ENCODE measurements around the gene BMPR1A. TPM values are rescaled to one million over a fixed set of nuclear protein-coding genes. Genes with fewer than 3 reads are reported as not detected.

Gene BMPR1A
- polyA plus RNA-seq, 3 donors = 0.25 to 0.67 (median 0.61) TPM

DNA sequence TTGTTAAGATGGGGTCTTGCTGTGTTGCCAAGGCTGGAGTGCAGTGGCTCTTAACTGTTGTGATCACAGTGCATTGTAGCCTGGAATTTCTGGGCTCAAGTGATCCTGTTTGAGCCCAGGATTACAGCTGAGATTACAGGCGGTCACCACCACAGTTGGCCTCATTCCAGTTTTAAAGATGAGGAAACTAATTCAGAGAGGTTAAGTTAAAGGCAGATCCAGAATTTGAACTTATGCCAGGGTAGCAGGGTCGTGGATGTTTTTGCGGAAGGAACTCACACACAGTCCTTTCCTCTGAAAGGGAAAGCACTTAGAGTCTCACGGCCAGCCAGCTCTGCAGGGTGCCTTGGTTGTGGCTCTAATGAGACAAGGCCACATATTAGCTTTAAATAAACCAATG, 116.3 kb downstream of the BMPR1A start:
- Mint-ChIP-seq H3K4me1 (peaks cover 17% of the 10 kb centered on the region), H3K27me3 (ENCODE audit: low read depth in 3 of 3) (peaks cover 6 to 15% (median 12%) of the 10 kb centered on the region in 3 donors), H3K27ac (peak overlapping the region in 6 of 7 donors; percentile 21 to 93 (median 66)), H3K4me3 (peak overlapping the region in 1 of 2 donors; percentile 75), H3K36me3 (no peaks in the 10 kb centered on the region), H3K9me3 (peaks cover 0 to 2% (median 0%) of the 10 kb centered on the region in 7 donors)
- peak; percentile 50 to 61 (median 61) for DNase-seq
- Histone ChIP-seq H3K27me3 (ENCODE audit: control insufficient read depth in 2 of 2, insufficient read depth in 2 of 2, low read length in 2 of 2) (peaks cover 0 to 5% of the 10 kb centered on the region in 2 donors), H3K4me3 (replicated peaks in 1 of 3; ENCODE audit: low read depth in 2 of 3, low read length in 3 of 3) (no peak overlapping the region), H3K4me2 (replicated peaks; ENCODE audit: extremely low read depth, low read length, poor library complexity, severe bottlenecking) (peak overlapping the region; percentile 16), H3K4me1 (ENCODE audit: control insufficient read depth in 1 of 2, insufficient read depth in 2 of 2, low read length in 2 of 2) (peaks cover 17 to 22% of the 10 kb centered on the region in 2 donors), H3K9me3 (replicated peaks in 1 of 2; ENCODE audit: control insufficient read depth in 1 of 2, insufficient read depth in 1 of 2, low read length in 2 of 2) (no peaks in the 10 kb centered on the region), H3K36me3 (replicated peaks in 1 of 2; ENCODE audit: control insufficient read depth in 1 of 2, insufficient read depth in 2 of 2, low read length in 2 of 2) (no peaks in the 10 kb centered on the region), H3K27ac (ENCODE audit: low read depth in 1 of 2, low read length in 2 of 2) (peak overlapping the region in 1 of 2 donors; percentile 14), H4K20me1 (ENCODE audit: insufficient read depth, low read length) (no peaks in the 10 kb centered on the region), H3K9ac (ENCODE audit: insufficient read depth, low read length, poor library complexity, severe bottlenecking) (no peak overlapping the region), H2AFZ (ENCODE audit: insufficient read depth, low read depth, low read length, poor library complexity, severe bottlenecking) (no peak overlapping the region), H3K79me2 (ENCODE audit: insufficient read depth, low read length) (no peaks in the 10 kb centered on the region)
- TF ChIP-seq, protein P1, sequence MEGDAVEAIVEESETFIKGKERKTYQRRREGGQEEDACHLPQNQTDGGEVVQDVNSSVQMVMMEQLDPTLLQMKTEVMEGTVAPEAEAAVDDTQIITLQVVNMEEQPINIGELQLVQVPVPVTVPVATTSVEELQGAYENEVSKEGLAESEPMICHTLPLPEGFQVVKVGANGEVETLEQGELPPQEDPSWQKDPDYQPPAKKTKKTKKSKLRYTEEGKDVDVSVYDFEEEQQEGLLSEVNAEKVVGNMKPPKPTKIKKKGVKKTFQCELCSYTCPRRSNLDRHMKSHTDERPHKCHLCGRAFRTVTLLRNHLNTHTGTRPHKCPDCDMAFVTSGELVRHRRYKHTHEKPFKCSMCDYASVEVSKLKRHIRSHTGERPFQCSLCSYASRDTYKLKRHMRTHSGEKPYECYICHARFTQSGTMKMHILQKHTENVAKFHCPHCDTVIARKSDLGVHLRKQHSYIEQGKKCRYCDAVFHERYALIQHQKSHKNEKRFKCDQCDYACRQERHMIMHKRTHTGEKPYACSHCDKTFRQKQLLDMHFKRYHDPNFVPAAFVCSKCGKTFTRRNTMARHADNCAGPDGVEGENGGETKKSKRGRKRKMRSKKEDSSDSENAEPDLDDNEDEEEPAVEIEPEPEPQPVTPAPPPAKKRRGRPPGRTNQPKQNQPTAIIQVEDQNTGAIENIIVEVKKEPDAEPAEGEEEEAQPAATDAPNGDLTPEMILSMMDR (IDR thresholded peaks at IDR 0.05) = no peak
- 0% methylated on average over 3 of the region's 4 CpGs for WGBS (ENCODE audit: insufficient coverage)
- intact Hi-C loops (cut with micrococcal nuclease) = no loop called here

DNA sequence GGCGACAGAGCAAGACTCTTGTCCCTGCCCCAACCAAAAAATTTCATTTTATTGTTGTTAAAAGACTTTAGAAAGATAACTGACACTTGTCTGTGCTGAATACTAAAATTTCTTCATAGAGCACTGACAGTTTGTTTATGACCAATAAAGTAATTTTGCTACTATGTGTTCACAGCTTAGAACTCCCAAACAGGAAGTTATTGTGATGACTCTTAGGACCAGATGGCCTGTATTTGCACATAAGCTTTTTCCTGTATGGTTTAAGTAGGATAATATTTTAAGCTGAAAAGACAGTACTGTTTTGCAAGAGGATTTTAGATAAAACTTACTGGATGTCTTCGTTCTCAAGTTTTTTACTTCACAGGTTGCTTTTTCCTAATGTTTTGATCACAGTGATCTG, 120.3 kb downstream of the BMPR1A start:
- Histone ChIP-seq H3K9ac (ENCODE audit: insufficient read depth, low read length, poor library complexity, severe bottlenecking) (no peak overlapping the region), H3K4me2 (replicated peaks; ENCODE audit: extremely low read depth, low read length, poor library complexity, severe bottlenecking) (no peak overlapping the region), H3K9me3 (replicated peaks in 1 of 2; ENCODE audit: control insufficient read depth in 1 of 2, insufficient read depth in 1 of 2, low read length in 2 of 2) (no peaks in the 10 kb centered on the region), H3K27ac (ENCODE audit: low read depth in 1 of 2, low read length in 2 of 2) (no peak overlapping the region), H3K4me3 (replicated peaks in 1 of 3; ENCODE audit: low read depth in 2 of 3, low read length in 3 of 3) (no peak overlapping the region), H3K79me2 (ENCODE audit: insufficient read depth, low read length) (no peaks in the 10 kb centered on the region), H2AFZ (ENCODE audit: insufficient read depth, low read depth, low read length, poor library complexity, severe bottlenecking) (no peak overlapping the region), H3K4me1 (ENCODE audit: control insufficient read depth in 1 of 2, insufficient read depth in 2 of 2, low read length in 2 of 2) (peaks cover 17 to 22% of the 10 kb centered on the region in 2 donors), H3K36me3 (replicated peaks in 1 of 2; ENCODE audit: control insufficient read depth in 1 of 2, insufficient read depth in 2 of 2, low read length in 2 of 2) (no peaks in the 10 kb centered on the region), H4K20me1 (ENCODE audit: insufficient read depth, low read length) (no peaks in the 10 kb centered on the region), H3K27me3 (ENCODE audit: control insufficient read depth in 2 of 2, insufficient read depth in 2 of 2, low read length in 2 of 2) (peaks cover 0 to 3% of the 10 kb centered on the region in 2 donors)
- WGBS (ENCODE audit: insufficient coverage) = no CpG with 5 or more reads among the region's 2 CpGs
- TF ChIP-seq, protein P1 (IDR thresholded peaks at IDR 0.05) = no peak
- Mint-ChIP-seq H3K27me3 (ENCODE audit: low read depth in 3 of 3) (peaks cover 2 to 7% (median 5%) of the 10 kb centered on the region in 3 donors), H3K4me1 (peaks cover 22% of the 10 kb centered on the region), H3K4me3 (peak overlapping the region in 1 of 2 donors; percentile 15), H3K36me3 (no peaks in the 10 kb centered on the region), H3K27ac (peak overlapping the region in 4 of 7 donors; percentile 66 to 83 (median 79)), H3K9me3 (peaks cover 0 to 2% (median 0%) of the 10 kb centered on the region in 7 donors)
- intact Hi-C loops (cut with micrococcal nuclease) = no loop called here
- DNase-seq = peak; percentile 32 to 64 (median 48)

Measured in CD14-positive monocyte (primary cell).